HEK293 (cell line): ENCODE data around the gene MYH16.

Experiments
- CTCF ChIA-PET: fragments of 350-600 bp; formaldehyde crosslinking; extraction: SDS; loops from one replicate; lab custom pipeline; 2021; ENCODE audit warnings: antibody characterized with exemption; lab: Yijun Ruan, JAX
- POLR2A ChIA-PET: fragments of 300-600 bp; formaldehyde crosslinking; extraction: SDS; loops from one replicate; lab custom pipeline; 2020; ENCODE audit warnings: antibody characterized with exemption, inconsistent platforms; lab: Yijun Ruan, JAX
- H3K27ac ChIP-seq: fragments of 200-500 bp; sonication (Bioruptor generic); 2 replicates; pipeline ENCODE4 v1.5.1; 2014; ENCODE audit warnings: low read depth, low read length, control low read depth, inconsistent platforms; ENCODE audit errors: extremely low read depth
- H3K36me3 ChIP-seq, 2 experiments: fragments of 200-500 bp in 1 of 2; sonication (Bioruptor generic) in 1 of 2; 1 replicate in 1 of 2; 2 replicates in 1 of 2; pipeline ENCODE4 v1.5.1; 2014 to 2017; ENCODE audit warnings: inconsistent platforms in 2 of 2, low read length in 2 of 2; ENCODE audit not compliant: control insufficient read depth in 2 of 2, insufficient read depth in 1 of 2
- H3K4me1 ChIP-seq: fragments of 200-500 bp; sonication (Bioruptor generic); 2 replicates; pipeline ENCODE4 v1.5.1; 2014; ENCODE audit warnings: mild to moderate bottlenecking, low read length, inconsistent platforms; ENCODE audit not compliant: control insufficient read depth, insufficient read depth
- H3K4me3 ChIP-seq: 2 replicates; pipeline ENCODE4 v1.5.1; 2011; ENCODE audit warnings: low read depth, mild to moderate bottlenecking, control low read depth, low read length, moderate library complexity
- H3K9me3 ChIP-seq: fragments of 200-500 bp; sonication (Bioruptor generic); 2 replicates; pipeline ENCODE4 v1.5.1; 2014; ENCODE audit warnings: low read depth, low read length, inconsistent platforms; ENCODE audit not compliant: control insufficient read depth, insufficient read depth
- GLIS2 ChIP-seq: fragments of 450-650 bp; formaldehyde crosslinking; IDR thresholded peaks from 2 replicates; pipeline ENCODE4 v1.5.1; 2016; ENCODE audit warnings: missing biosample characterization, missing genetic modification characterization
- MZF1 ChIP-seq: fragments of 450-650 bp; formaldehyde crosslinking; IDR thresholded peaks from 2 replicates; pipeline ENCODE4 v1.5.1; 2017; ENCODE audit warnings: missing biosample characterization, missing genetic modification characterization, borderline replicate concordance
- YY2 ChIP-seq: fragments of 450-650 bp; formaldehyde crosslinking; IDR thresholded peaks from 2 replicates; pipeline ENCODE4 v1.5.1; 2016; ENCODE audit warnings: missing biosample characterization, missing genetic modification characterization
- ZBTB7A ChIP-seq: fragments of 450-650 bp; formaldehyde crosslinking; IDR thresholded peaks from 2 replicates; pipeline ENCODE4 v1.5.1; 2016; ENCODE audit warnings: low read depth, missing biosample characterization, missing genetic modification characterization
- ZBTB8A ChIP-seq: fragments of 450-650 bp; formaldehyde crosslinking; IDR thresholded peaks from 2 replicates; pipeline ENCODE4 v1.5.1; 2016; ENCODE audit warnings: missing biosample characterization, missing genetic modification characterization
- ZNF214 ChIP-seq: fragments of 450-650 bp; formaldehyde crosslinking; IDR thresholded peaks from 2 replicates; pipeline ENCODE4 v1.5.1; 2017; ENCODE audit warnings: missing biosample characterization, mild to moderate bottlenecking, missing genetic modification characterization, borderline replicate concordance
- ZNF221 ChIP-seq: fragments of 450-650 bp; formaldehyde crosslinking; IDR thresholded peaks from 2 replicates; pipeline ENCODE4 v1.5.1; 2017; ENCODE audit warnings: missing biosample characterization, missing genetic modification characterization, borderline replicate concordance
- ZNF239 ChIP-seq: fragments of 450-650 bp; formaldehyde crosslinking; IDR thresholded peaks from 2 replicates; pipeline ENCODE4 v1.5.1; 2016; ENCODE audit warnings: missing biosample characterization, missing genetic modification characterization
- ZNF354C ChIP-seq: fragments of 450-650 bp; formaldehyde crosslinking; IDR thresholded peaks from 2 replicates; pipeline ENCODE4 v1.5.1; 2016; ENCODE audit warnings: missing biosample characterization, missing genetic modification characterization, low read depth, borderline replicate concordance
- ZNF37A ChIP-seq: fragments of 450-650 bp; IDR thresholded peaks from 2 replicates; pipeline ENCODE4 v1.5.1; 2018; ENCODE audit warnings: missing biosample characterization, missing genetic modification characterization
- ZNF416 ChIP-seq: fragments of 450-650 bp; formaldehyde crosslinking; IDR thresholded peaks from 2 replicates; pipeline ENCODE4 v1.5.1; 2016; ENCODE audit warnings: missing biosample characterization, missing genetic modification characterization
- ZNF501 ChIP-seq: fragments of 450-650 bp; formaldehyde crosslinking; IDR thresholded peaks from 2 replicates; pipeline ENCODE4 v1.5.1; 2016; ENCODE audit warnings: missing biosample characterization, missing genetic modification characterization
- TF ChIP-seq, protein P1 (sequence below): fragments of 450-650 bp; formaldehyde crosslinking; IDR thresholded peaks from 2 replicates; pipeline ENCODE4; 2016; ENCODE audit warnings: missing biosample characterization, missing genetic modification characterization
- TF ChIP-seq, protein P2 (sequence below): fragments of 450-650 bp; formaldehyde crosslinking; IDR thresholded peaks from 2 replicates; pipeline ENCODE4 v1.5.1; 2016; ENCODE audit warnings: missing biosample characterization, missing genetic modification characterization
- TF ChIP-seq, protein P3 (sequence below): fragments of 450-650 bp; formaldehyde crosslinking; IDR thresholded peaks from 2 replicates; pipeline ENCODE4 v1.5.1; 2016; ENCODE audit warnings: missing biosample characterization, missing genetic modification characterization, low read depth
- TF ChIP-seq, protein P4 (sequence below): fragments of 450-650 bp; formaldehyde crosslinking; IDR thresholded peaks from 2 replicates; pipeline ENCODE4 v1.5.1; 2016; ENCODE audit warnings: missing biosample characterization, missing genetic modification characterization

MYH16 gene

DNA sequence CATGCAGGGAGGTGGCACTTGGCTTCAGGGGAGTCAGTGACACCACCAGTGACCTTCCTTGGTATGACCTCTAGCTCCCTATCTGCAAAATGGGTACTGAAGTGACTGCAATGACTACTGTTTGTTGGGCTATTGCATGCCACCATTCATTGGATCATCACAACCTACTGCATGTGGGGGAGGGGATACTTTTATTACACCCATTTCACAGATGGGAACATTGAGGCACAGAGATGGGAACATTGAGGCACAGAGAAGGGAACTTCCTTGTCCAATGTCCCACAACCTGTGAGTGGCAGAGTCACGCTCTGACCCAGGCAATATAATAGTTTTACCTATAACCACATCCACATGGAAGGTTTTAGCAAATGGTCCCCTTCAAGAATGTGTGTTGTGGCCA is 12.2 kb upstream of the MYH16 start (continued):
- TF ChIP-seq, protein P1, sequence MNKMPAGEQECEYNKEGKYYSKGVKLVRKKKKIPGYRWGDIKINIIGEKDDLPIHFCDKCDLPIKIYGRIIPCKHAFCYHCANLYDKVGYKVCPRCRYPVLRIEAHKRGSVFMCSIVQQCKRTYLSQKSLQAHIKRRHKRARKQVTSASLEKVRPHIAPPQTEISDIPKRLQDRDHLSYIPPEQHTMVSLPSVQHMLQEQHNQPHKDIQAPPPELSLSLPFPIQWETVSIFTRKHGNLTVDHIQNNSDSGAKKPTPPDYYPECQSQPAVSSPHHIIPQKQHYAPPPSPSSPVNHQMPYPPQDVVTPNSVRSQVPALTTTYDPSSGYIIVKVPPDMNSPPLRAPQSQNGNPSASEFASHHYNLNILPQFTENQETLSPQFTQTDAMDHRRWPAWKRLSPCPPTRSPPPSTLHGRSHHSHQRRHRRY = no peak
- no peak for TF ChIP-seq ZNF239
- TF ChIP-seq ZBTB8A (tag by site-specific recombination) = no peak
- no peak for TF ChIP-seq GLIS2 (tag by site-specific recombination)
- TF ChIP-seq YY2 (tag by site-specific recombination) = no peak
- TF ChIP-seq ZNF501 = no peak
- TF ChIP-seq ZNF214 (tag by site-specific recombination) = no peak
- TF ChIP-seq ZNF221 (tag by site-specific recombination) = no peak

DNA sequence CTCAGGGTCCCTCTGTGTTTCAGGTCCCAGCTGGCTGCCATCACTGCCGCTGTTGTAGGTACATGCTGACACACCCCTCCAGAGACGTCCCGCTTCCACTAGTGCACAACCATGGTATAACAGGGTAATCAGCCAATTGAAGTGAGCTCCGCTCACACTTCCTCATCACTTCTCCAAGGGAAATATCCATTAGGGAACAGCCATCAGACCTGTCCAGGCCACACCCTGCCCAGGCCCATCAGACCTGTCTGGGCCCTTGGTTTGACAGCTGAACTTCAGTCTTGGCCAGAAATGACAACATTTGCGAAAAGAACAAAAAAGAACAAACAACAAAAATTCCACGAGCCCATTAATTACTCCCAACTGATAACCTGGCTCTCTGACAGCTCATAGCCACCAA is 11.0 kb upstream of the MYH16 start:
- POLR2A ChIA-PET = no interaction called here
- H3K36me3 ChIP-seq = no peaks in the 10 kb centered on the region
- H3K4me3 ChIP-seq = no peak overlapping the region
- no peak overlapping the region for H3K27ac ChIP-seq
- no peaks in the 10 kb centered on the region for H3K9me3 ChIP-seq
- TF ChIP-seq, protein P2, sequence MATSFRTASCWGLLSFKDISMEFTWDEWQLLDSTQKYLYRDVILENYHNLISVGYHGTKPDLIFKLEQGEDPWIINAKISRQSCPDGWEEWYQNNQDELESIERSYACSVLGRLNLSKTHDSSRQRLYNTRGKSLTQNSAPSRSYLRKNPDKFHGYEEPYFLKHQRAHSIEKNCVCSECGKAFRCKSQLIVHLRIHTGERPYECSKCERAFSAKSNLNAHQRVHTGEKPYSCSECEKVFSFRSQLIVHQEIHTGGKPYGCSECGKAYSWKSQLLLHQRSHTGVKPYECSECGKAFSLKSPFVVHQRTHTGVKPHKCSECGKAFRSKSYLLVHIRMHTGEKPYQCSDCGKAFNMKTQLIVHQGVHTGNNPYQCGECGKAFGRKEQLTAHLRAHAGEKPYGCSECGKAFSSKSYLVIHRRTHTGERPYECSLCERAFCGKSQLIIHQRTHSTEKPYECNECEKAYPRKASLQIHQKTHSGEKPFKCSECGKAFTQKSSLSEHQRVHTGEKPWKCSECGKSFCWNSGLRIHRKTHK = no peak
- TF ChIP-seq MZF1 (tag by site-specific recombination) = no peak
- CTCF ChIA-PET = interaction anchor here (1.0 kb wide), 1 partner anchor 18 kb away, joined by 3 read pairs; no protein-coding TSS in a partner anchor
- H3K4me1 ChIP-seq = no peaks in the 10 kb centered on the region

DNA sequence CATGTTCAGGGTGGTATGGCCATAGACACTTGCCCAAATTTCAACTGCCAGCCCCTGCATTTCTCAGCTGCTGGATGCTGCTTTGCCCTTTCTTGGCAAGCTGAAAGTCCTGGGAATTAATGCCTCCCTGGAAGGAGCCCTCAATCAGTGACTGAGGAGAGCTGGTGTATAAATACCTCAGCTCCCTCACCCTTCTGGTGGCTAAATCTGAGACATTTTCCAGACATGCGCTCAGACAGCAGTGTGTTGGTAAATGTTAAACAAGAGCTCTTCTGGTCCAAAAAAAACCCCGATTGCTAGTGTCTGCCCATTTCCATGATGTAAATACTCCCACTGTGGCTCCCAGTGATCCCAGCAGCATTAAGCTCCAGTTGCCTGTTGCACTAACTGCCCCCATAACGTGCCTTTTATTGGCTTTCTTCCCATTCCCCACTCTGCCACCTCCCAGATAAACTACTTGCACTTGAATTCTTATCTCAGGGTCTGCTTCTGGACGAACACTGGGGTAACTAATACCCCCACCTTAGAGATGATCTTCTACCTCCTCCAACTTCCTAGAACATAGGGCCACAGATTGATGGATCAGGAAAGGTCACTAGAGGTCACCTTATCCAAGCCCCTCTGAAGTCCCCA is 6.7 kb upstream of the MYH16 start:
- Histone ChIP-seq H3K36me3 (no peaks in the 10 kb centered on the region), H3K4me3 (no peak overlapping the region), H3K4me1 (no peaks in the 10 kb centered on the region), H3K9me3 (no peaks in the 10 kb centered on the region), H3K27ac (no peak overlapping the region)
- ChIA-PET POLR2A (no interaction called here), CTCF (no interaction called here)
- TF ChIP-seq ZNF37A (tag by site-specific recombination) (peak; percentile 97), ZNF416 (tag by site-specific recombination) (no peak)

DNA sequence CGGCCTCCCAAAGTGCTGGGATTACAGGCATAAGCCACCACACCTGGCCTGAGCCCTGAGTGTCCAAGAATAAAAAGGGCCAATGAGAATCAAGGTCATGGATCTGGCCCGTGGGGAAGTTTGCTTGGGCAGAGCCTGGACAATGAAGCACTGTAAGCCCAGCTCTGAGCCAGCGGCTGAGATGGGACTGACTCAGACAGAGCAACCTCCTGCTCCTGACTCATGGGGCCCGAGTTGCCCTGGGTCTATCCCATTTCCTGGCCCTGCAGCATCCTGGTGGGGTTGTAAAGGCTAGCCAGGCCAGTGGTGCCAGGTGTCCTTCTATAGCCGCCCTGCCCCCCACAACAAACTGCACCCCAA is 5.2 kb upstream of the MYH16 start:
- H3K27ac ChIP-seq = no peak overlapping the region
- CTCF ChIA-PET = no interaction called here

More for the DNA sequence above, 5.2 kb upstream of the MYH16 start:
- H3K4me1 ChIP-seq = no peaks in the 10 kb centered on the region
- H3K36me3 ChIP-seq = no peaks in the 10 kb centered on the region
- POLR2A ChIA-PET = no interaction called here
- H3K9me3 ChIP-seq = no peaks in the 10 kb centered on the region
- TF ChIP-seq, protein P3, sequence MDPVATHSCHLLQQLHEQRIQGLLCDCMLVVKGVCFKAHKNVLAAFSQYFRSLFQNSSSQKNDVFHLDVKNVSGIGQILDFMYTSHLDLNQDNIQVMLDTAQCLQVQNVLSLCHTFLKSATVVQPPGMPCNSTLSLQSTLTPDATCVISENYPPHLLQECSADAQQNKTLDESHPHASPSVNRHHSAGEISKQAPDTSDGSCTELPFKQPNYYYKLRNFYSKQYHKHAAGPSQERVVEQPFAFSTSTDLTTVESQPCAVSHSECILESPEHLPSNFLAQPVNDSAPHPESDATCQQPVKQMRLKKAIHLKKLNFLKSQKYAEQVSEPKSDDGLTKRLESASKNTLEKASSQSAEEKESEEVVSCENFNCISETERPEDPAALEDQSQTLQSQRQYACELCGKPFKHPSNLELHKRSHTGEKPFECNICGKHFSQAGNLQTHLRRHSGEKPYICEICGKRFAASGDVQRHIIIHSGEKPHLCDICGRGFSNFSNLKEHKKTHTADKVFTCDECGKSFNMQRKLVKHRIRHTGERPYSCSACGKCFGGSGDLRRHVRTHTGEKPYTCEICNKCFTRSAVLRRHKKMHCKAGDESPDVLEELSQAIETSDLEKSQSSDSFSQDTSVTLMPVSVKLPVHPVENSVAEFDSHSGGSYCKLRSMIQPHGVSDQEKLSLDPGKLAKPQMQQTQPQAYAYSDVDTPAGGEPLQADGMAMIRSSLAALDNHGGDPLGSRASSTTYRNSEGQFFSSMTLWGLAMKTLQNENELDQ (tag by site-specific recombination) = no peak
- no peak for TF ChIP-seq ZBTB7A
- TF ChIP-seq, protein P4, sequence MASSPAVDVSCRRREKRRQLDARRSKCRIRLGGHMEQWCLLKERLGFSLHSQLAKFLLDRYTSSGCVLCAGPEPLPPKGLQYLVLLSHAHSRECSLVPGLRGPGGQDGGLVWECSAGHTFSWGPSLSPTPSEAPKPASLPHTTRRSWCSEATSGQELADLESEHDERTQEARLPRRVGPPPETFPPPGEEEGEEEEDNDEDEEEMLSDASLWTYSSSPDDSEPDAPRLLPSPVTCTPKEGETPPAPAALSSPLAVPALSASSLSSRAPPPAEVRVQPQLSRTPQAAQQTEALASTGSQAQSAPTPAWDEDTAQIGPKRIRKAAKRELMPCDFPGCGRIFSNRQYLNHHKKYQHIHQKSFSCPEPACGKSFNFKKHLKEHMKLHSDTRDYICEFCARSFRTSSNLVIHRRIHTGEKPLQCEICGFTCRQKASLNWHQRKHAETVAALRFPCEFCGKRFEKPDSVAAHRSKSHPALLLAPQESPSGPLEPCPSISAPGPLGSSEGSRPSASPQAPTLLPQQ = no peak
- no peak for TF ChIP-seq ZNF354C (tag by site-specific recombination)
- H3K4me3 ChIP-seq = no peak overlapping the region
